Thyroid gland (tissue), 4 donors: ENCODE results near the gene CYB561D1.

Experiments used
- POLR2A ChIP-seq, 2 donors: fragments of 450-650 bp; IDR thresholded peaks; one replicate each; pipeline ENCODE4 v1.6.1; 2017; ENCODE audit warnings: antibody characterized with exemption in 2 of 2, mild to moderate bottlenecking in 2 of 2, moderate library complexity in 1 of 2
- TF ChIP-seq, protein P1 (sequence below), 6 experiments: fragments of 200-600 bp in 3 of 6; fragments of 450-650 bp in 3 of 6; sonication (generic) in 3 of 6; IDR thresholded peaks; one replicate each; pipeline ENCODE4 v1.5.1; 2016 to 2019; ENCODE audit warnings: antibody characterized with exemption in 6 of 6, mild to moderate bottlenecking in 2 of 6, inconsistent platforms in 1 of 6, moderate library complexity in 1 of 6

DNA sequence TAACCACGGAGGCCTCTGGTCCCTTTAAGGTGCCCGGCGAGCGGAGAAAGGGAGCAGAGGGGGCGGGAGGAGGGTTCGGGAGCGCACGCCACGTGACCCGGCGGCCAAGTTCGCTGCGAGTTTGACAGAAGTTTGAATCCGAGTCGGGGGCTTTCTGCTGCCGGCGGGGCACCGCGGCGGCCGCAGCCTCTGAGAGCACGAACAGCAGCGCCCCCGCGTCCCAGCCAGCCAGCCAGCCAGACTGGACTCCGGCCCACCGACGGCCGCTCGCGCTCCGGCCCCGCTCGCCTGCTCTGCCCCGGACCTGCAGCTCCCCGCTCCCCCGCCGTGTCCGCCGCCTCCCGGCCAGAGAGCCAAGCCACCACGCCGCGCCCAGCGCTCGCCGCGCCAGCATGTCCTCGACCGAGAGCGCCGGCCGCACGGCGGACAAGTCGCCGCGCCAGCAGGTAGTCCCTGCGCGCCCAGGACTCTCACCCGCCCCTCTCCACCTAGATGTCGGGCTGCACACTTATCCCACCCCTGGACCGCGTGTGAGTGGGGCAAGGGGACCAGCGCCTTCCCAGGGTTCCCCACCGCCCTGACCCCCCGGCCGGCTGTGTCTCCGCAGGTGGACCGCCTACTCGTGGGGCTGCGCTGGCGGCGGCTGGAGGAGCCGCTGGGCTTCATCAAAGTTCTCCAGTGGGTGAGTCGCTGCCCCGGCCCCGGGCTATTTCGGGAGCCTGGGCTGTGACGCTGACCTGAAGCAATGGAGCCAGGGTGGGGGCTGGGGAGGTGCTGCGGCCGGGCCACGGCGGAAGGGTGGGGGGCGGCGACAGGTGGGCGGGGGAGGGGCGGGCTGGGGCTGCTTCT lies 27.2 kb upstream of the CYB561D1 start, which contains the start of gene SYPL2:
- TF ChIP-seq POLR2A (IDR thresholded peaks at IDR 0.05), result peak in 1 of 2 donors; percentile 67
- TF ChIP-seq, protein P1, sequence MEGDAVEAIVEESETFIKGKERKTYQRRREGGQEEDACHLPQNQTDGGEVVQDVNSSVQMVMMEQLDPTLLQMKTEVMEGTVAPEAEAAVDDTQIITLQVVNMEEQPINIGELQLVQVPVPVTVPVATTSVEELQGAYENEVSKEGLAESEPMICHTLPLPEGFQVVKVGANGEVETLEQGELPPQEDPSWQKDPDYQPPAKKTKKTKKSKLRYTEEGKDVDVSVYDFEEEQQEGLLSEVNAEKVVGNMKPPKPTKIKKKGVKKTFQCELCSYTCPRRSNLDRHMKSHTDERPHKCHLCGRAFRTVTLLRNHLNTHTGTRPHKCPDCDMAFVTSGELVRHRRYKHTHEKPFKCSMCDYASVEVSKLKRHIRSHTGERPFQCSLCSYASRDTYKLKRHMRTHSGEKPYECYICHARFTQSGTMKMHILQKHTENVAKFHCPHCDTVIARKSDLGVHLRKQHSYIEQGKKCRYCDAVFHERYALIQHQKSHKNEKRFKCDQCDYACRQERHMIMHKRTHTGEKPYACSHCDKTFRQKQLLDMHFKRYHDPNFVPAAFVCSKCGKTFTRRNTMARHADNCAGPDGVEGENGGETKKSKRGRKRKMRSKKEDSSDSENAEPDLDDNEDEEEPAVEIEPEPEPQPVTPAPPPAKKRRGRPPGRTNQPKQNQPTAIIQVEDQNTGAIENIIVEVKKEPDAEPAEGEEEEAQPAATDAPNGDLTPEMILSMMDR (IDR thresholded peaks at IDR 0.05), result peak in 1 of 6 experiments; percentile 2
